ENCODE measurements around the gene TRAPPC11.

TRAPPC11 gene

GRCh38 chr4:183760326-183760725 lies 101.2 kb downstream of the TRAPPC11 start:
- no peak for DNase-seq

Data from NCI-H748 treated with DMSO at 0.1 percent for 48 hours (cell line).